HFF-Myc (cell line): ENCODE data around the gene FDXACB1.
A peak's percentile ranks its signal among the peaks of the same experiment; 100 is the strongest.

Source experiments
- DNase-seq: peaks from one replicate; pipeline ENCODE4 v3.0.0-alpha.2; 2011; ENCODE audit warnings: low read depth; ENCODE audit errors: extremely low read depth
- H3K4me3 ChIP-seq: replicated peaks from 2 replicates; pipeline ENCODE4 v1.5.1; 2011; ENCODE audit warnings: low read depth, mild to moderate bottlenecking, control low read depth, low read length
- TF ChIP-seq, protein P1 (sequence below): IDR thresholded peaks from 2 replicates; pipeline ENCODE4 v1.5.1; 2012; ENCODE audit warnings: mild to moderate bottlenecking, low read depth, low read length, control low read depth; ENCODE audit errors: missing control alignments

FDXACB1 gene

DNA sequence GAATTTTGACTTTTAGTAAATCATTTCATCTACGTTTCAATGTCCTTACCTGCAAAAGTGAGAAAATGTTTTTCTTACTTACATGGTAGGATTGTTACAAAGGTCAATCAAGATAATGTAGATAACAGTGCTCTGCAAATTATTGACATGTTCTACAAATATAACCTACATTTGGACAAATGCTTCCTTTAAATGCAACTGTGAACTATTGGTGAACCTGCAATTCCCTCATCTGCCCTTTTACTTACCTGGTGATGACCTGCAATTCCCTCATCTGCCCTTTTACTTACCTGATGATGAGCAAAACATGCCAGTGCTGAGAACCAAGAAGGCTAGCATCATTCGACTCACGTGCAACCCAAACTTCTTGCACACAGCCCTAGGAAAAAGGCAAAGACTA lies 18.7 kb downstream of the FDXACB1 start:
- no peak overlapping the region for H3K4me3 ChIP-seq
- DNase-seq = no peak
- TF ChIP-seq, protein P1, sequence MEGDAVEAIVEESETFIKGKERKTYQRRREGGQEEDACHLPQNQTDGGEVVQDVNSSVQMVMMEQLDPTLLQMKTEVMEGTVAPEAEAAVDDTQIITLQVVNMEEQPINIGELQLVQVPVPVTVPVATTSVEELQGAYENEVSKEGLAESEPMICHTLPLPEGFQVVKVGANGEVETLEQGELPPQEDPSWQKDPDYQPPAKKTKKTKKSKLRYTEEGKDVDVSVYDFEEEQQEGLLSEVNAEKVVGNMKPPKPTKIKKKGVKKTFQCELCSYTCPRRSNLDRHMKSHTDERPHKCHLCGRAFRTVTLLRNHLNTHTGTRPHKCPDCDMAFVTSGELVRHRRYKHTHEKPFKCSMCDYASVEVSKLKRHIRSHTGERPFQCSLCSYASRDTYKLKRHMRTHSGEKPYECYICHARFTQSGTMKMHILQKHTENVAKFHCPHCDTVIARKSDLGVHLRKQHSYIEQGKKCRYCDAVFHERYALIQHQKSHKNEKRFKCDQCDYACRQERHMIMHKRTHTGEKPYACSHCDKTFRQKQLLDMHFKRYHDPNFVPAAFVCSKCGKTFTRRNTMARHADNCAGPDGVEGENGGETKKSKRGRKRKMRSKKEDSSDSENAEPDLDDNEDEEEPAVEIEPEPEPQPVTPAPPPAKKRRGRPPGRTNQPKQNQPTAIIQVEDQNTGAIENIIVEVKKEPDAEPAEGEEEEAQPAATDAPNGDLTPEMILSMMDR = no peak

GRCh38 chr11:111855506-111855905 lies 23.5 kb downstream of the FDXACB1 start:
- no peak overlapping the region for H3K4me3 ChIP-seq
- TF ChIP-seq, protein P1 = no peak
- DNase-seq = no peak

GRCh38 chr11:111852103-111852502 lies 26.9 kb downstream of the FDXACB1 start:
- no peak for DNase-seq
- TF ChIP-seq, protein P1 = no peak

DNA sequence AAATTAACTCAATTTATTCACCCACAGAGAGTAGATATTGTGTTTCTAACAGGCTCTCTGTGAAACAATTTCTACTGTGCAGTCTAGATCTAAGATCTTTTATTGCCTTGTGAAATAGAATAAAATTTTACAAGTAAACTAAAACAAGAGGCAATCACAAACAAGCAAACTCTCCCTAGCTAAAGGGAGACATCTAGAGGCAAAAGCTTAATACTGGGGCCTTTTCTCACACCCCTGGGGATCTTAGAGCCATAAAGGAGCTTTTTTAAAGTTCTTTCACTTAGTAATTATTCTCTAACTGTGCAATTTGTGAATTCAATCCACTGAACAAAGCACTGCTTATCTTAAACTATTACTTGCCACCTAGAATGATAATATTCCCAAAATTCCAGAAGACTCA lies 27.3 kb downstream of the FDXACB1 start:
- TF ChIP-seq, protein P1 = peak; percentile 45
- H3K4me3 ChIP-seq = no peak overlapping the region
- DNase-seq = no peak

More at GRCh38 chr11:111852103-111852502, 26.9 kb downstream of the FDXACB1 start:
- no peak overlapping the region for H3K4me3 ChIP-seq

- TF ChIP-seq, protein P1 = no peak
- DNase-seq = no peak
- no peak overlapping the region for H3K4me3 ChIP-seq
Measured at GRCh38 chr11:111851067-111851466, 27.9 kb downstream of the FDXACB1 start.

- TF ChIP-seq, protein P1 = no peak
- DNase-seq = no peak
- H3K4me3 ChIP-seq = no peak overlapping the region
Measured at GRCh38 chr11:111849631-111850030, 29.3 kb downstream of the FDXACB1 start.

DNA sequence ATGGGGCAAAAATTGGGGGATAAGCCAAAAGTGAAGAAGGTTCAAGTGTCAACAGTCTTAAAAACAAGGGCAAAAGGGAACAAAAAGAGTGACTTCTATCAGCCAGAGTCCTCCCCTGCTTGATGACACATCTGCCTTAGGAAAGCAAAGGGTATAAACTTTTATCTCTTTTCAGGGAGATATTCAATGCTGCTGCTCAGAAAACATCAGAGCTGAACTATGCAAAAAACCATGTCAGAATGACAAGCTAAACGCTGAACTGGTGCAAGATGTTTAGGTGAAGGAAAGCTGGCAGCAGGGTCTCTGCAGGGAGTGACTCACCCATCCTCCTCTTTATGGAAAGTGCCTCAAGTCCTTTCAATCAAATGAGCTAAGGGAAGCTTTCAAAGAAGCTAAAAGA lies 32.3 kb downstream of the FDXACB1 start:
- no peak for DNase-seq
- TF ChIP-seq, protein P1 = no peak

More for the DNA sequence above, 32.3 kb downstream of the FDXACB1 start:
- H3K4me3 ChIP-seq = no peak overlapping the region
